T-helper 2 cell (primary cell): ENCODE results near the gene MDP1.
A peak's percentile ranks its signal among the peaks of the same experiment; 100 is the strongest.

Experiments used
- DNase-seq, 5 experiments: peaks; one replicate each; pipeline versions ENCODE4 v3.0.0 to v3.0.0-alpha.2; 2012 to 2022

MDP1 gene

GRCh38 chr14:24197056-24197450 is 18.8 kb downstream of the MDP1 start:
- DNase-seq, result no peak

GRCh38 chr14:24196071-24197055 is 19.5 kb downstream of the MDP1 start:
- DNase-seq, result no peak

GRCh38 chr14:24195186-24196070 is 20.4 kb downstream of the MDP1 start, which contains the start of gene TM9SF1:
Gene TM9SF1 (minus strand): TSS chr14:24195441. CDS start chr14:24195019, 422 bp downstream.
- DNase-seq, result peak; percentile 70 to 95 (median 84)

- DNase-seq, result no peak
These were observed 21.0 kb downstream of the MDP1 start for GRCh38 chr14:24194873-24195185.

- DNase-seq, result no peak
These were observed 21.5 kb downstream of the MDP1 start for GRCh38 chr14:24194186-24194872.

GRCh38 chr14:24192933-24193332 is 22.9 kb downstream of the MDP1 start:
- no peak for DNase-seq

- no peak for DNase-seq
These were observed 25.4 kb downstream of the MDP1 start for GRCh38 chr14:24190416-24190815.

- no peak for DNase-seq
These were observed 26.4 kb downstream of the MDP1 start for GRCh38 chr14:24189460-24189859.

- DNase-seq, result no peak
These were observed 26.8 kb downstream of the MDP1 start for GRCh38 chr14:24189059-24189375.

- peak; percentile 83 to 98 (median 93) for DNase-seq
These were observed 27.4 kb downstream of the MDP1 start, which contains the start of gene IPO4 for GRCh38 chr14:24188251-24189058. Gene IPO4 (minus strand): TSS chr14:24188816. CDS start chr14:24188787, 29 bp downstream.

- DNase-seq, result no peak
These were observed 28.3 kb downstream of the MDP1 start for GRCh38 chr14:24187539-24187915.

- no peak for DNase-seq
These were observed 28.9 kb downstream of the MDP1 start for GRCh38 chr14:24186831-24187538.

- no peak for DNase-seq
These were observed 30.1 kb downstream of the MDP1 start for GRCh38 chr14:24185741-24186140.

- no peak for DNase-seq
These were observed 30.8 kb downstream of the MDP1 start for GRCh38 chr14:24185026-24185425.

GRCh38 chr14:24184104-24184970 is 31.5 kb downstream of the MDP1 start:
- no peak for DNase-seq

- no peak for DNase-seq
These were observed 32.8 kb downstream of the MDP1 start for GRCh38 chr14:24183014-24183481.

- no peak for DNase-seq
These were observed 33.6 kb downstream of the MDP1 start for GRCh38 chr14:24182110-24182882.

GRCh38 chr14:24181371-24182077 is 34.3 kb downstream of the MDP1 start:
- no peak for DNase-seq
